HG03571 (cell line): ENCODE data around the gene TACR1.
"Not testable (repeated sequence)": the region's sequence is repeated elsewhere in the genome, so short reads cannot be mapped to it uniquely, and the experiment has no call there.

Experiments
- ATAC-seq: cut with Tn5 transposase; IDR thresholded peaks from one replicate; pipeline ENCODE4 v1.9.1; 2021; ENCODE audit not compliant: unreplicated experiment

TACR1 gene, protein sequence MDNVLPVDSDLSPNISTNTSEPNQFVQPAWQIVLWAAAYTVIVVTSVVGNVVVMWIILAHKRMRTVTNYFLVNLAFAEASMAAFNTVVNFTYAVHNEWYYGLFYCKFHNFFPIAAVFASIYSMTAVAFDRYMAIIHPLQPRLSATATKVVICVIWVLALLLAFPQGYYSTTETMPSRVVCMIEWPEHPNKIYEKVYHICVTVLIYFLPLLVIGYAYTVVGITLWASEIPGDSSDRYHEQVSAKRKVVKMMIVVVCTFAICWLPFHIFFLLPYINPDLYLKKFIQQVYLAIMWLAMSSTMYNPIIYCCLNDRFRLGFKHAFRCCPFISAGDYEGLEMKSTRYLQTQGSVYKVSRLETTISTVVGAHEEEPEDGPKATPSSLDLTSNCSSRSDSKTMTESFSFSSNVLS

DNA sequence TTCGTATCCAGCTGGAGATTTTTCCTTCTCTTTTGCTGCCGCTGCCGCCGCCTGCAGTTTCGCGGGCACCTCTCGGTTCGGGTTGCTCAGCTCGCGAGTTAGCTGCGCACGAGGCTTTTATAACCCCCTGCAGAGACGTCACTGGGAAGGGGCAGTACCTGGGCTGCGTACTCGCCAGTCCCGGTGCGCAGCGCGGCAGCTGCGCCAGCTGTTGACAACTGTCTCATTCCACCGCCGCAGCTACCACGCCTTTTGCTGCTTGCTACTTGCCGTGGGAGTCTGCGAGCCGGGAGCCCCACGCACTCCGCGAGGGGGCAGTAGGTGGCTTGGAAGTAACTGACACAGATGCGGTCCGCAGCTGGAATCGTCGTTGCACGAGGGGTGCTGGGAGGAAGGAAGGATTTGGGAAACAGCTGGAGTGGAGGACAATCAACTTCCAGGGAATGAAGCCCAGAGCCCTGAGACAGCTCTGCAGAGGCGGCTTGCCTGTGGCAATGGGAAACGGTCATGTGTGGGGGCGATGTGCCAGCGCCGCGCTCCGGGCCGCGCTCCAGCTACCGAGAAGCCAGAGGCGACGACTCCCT lies at the start of gene TACR1:
TACR1 (minus strand) TSS at position 93 of the 584 bp plus-strand sequence. CDS start 586 bp downstream, outside the sequence.
- no peak for ATAC-seq

DNA sequence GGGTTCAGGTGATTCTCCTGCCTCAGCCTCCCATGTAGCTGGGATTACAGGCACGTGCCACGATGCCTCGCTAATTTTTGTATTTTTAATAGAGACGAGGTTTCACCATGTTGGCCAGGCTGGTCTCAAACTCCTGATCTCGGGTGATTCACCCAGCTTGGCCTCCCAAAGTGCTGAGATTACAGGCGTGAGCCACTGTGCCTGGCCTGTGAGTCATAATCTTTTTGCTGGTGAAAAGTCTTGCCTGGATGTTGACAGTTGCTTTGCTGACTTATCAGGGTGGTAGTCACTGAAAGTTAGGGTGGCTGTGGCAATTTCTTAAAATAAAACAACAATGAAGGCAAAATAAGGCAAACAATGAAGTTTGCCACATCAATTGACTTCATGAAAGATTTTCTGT lies 49.3 kb upstream of the TACR1 start:
- ATAC-seq = not testable (repeated sequence)

DNA sequence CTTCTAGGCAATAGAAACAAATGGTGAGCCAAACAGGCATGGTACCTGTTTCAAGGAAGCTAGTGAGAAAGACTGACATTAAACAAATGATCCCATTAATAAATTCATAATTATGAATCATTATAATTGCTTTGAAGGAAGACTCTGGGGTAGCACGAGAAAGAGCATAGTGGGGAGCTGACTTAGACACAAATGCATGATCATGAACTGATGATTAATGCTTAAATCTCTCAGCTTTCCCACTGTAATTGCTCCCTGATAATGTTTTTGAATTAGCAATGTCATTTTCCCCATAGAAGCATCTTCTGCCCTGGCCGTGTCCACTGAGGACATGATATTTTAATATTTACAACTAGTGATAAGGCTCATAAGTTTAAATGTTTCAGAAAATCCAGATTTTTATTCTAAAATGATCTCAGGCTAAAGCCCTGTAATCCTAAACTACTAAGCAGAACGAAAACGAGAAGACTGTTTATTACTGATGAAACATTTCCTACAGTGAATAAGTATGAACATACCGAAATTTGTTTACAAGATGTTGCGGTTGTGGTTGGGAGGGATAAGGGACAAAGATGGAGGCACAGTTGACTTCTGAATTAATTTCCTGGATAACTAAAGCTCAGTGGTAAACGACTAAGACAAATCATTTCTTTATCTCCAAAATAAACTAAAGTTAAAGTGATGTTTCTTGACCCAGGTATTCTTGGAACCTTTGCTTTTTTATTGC lies 47.3 kb upstream of the TACR1 start:
- no peak for ATAC-seq

DNA sequence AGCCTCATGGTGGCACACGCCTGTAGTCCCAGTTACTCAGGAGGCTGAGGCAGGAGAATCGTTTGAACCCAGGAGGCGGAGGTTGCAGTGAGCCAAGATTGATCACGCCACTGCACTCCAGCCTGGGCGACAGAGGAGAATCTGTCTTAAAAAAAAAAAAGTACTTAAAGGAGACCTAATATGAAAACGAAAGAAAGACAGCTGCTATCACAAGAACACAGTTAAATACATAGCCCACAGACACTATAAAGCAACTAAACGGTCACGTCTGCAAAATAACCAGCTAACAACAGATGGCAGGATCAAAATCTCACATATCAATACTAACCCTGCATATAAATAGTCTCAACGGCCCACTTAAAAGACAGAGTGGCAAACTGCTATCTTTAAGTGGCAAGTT lies 43.9 kb upstream of the TACR1 start:
- no peak for ATAC-seq

DNA sequence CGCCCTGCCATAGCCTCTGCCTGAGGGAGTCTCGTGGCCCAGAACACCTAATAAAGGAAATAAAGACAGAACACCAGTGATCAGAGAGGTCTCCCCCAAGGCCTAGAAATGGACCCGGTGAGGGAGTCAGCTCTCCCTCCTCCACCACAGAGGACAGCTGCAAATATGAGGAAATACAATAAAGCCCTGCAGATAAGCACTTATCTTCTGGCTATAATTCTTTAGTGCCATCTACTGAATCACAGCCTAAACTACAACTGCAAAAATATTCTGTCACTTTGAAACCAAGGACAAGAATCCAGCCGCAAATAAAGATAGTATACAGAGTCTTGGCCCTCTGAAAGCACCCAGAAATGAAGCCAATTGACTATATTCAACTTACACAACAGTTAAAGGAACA lies 42.4 kb upstream of the TACR1 start:
- no peak for ATAC-seq

DNA sequence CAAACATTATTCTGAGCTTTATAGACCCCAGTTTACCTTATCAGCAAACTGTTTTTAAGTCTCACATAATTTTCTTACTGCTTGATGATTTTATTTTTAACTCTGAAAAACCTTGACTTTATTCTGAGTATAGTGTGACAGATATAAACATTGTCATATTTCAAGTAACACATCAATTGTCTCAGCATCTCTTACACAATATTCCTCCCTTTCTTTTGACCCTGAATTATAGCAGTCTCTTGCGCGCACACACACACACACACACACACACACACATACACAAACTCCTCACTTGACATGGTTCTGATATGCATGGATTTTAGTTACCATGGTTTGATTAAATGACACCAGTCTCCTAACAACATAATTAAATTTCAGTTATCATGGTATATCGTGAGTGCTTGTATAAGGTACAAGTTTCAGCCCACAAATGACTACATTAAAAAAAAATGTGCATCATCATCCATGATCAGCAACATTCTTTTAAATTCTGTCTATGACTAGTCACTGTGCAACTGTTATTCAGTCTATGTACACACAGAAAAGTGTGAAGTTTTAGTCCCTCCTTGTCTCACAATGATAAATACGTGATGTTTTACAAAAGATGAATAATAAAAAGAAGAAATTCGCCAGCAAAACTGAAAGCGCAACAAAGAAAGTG lies 39.5 kb upstream of the TACR1 start:
- ATAC-seq = no peak

DNA sequence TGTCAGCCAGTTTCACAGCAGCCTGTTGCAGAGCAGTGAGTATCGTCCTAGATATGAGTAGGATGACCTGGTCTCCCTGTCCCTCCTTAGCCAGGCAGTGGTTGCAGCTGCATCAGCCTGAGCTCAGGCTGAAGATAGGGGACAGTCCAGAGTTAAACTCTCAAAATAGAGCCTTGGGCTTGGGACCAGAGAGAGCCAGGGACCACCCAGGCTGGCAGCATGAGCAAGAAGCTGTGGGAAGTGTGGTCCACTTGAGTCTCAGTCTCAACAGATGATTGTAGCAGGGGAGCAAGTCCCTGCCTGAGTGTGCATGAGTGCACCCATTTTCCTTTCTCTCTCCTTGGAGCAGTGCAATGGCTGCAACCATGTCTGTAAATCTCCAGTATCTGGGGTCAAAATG lies 38.0 kb upstream of the TACR1 start:
- ATAC-seq = no peak

DNA sequence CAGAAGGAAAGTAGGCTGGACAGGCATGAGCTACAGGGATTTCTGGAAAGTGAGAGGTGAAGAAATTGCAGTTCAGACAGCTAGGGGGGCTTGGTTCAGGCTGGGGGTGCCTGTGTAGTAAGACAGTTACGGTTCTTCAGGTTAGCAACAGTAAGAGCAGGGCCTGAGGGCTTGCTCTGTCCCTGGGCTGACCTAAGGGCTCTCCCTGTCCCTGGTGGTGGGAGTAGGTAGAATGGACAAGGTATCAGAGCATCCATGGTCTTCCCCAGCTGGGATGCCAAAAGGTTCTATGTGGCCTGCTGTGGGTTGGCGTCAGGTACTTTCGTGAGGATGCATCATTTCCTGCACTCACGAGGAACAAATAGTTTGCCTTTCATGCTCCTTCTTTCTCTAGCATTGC lies 34.6 kb upstream of the TACR1 start:
- ATAC-seq = no peak

DNA sequence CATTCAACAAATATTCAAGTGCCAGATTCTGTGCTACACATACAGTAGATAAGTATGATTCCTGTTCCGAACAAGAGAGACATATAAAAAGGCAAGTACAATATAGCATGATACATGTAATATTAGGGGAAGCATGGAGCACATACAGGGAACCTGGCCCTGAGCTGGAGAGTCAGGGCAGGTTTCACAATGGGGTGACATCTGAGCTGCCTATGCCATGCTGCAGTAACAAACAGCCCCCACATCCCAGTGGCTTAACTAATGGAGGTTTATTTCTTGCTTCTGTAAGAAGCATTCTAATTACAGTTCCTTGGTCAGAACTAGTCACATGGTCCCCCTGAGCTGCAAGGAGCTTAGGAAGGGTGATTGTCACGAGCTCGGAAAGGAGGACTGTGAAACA lies 27.3 kb upstream of the TACR1 start:
- ATAC-seq = no peak

DNA sequence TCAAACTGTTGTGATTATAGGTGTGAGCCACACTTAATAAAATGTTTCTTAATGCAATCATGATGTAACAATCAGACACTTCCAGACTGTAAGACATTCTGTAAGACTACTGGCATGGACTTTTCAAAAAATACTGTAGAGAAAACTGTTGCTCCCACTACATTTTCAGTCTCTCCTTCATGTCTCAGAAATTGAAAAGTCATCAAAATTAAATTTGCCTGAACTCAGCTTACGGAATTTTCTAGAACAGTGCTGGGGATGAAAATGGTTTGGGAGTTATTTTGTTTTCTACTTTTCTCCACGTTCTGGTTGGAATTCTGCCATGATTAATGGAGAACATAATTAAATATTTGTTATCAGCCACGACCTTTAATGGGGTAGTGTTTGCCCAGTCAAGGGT lies 26.8 kb upstream of the TACR1 start:
- ATAC-seq = no peak

DNA sequence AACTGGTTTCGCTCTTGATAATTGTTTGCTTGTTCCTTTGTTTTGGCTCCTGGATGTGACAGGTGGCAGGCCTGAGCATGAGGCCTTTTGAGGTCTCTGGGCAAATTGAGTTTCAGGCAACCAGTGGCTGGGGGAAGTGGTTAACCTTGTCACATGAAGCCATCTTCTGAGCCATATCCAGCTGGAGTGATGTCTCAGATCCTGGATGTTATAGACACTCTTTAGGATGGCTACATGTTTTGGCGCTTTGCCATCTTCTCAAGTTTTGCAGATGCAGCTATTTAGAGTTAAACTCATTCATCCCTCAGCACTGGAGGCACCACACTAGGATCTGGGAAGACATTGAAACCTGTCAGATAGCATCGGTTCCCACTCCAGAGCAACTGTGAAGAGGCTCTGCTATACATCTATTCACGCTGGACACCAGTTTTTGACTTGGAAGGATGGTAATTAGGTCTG lies 25.3 kb upstream of the TACR1 start:
- no peak for ATAC-seq

DNA sequence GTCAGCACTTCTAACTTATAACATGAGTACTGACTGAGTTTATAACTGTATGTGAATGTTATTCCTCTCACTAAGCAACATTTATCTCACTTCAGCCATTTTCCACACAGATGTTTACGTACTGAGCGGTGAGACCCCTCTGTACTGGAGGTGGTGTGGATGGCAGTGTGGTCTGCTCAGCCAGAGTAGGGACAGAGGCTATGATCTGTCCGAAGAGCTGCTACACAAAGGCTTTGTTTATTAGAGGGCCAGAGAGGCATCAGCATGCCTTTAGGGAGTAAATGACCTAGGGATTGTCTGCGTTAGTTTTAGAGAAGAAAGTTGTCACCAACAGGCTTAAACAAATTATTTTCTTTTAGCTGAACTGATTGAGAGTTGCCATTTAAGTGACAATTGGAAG lies 23.2 kb upstream of the TACR1 start:
- no peak for ATAC-seq

DNA sequence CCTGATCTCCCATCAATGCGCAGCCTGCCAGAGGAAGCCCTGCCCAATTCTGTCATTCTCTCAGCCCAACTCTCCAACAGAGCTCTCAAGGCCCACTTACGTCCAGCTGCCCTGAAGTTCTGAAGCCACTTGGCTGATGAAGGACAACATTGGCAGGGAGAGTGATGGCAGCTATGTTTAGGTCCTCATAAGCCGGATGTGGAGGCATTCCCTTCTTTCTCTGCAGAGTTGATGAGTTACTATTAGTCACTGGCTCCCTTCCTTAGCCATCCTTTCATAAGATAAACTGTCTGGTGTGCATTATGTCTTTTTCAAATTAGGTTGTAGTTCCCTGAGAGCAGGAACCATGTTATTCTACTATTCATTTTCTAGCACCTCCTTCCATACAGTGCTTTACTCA lies 22.5 kb upstream of the TACR1 start:
- ATAC-seq = no peak

DNA sequence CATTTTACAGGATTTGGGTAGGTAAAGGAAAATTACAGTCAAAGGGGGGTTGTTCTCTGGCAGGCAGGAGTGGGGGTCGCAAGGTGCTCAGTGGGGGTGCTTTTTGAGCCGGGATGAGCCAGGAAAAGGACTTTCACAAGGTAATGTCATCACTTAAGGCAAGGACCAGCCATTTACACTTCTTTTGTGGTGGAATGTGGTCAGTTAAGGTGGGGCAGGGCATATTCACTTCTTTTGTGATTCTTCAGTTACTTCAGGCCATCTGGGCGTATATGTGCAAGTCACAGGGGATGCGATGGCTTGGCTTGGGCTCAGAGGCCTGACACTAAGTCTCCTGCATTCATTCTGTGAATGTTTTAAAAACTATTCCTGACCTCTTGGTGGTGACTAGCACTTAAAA lies 19.9 kb upstream of the TACR1 start:
- not testable (repeated sequence) for ATAC-seq

DNA sequence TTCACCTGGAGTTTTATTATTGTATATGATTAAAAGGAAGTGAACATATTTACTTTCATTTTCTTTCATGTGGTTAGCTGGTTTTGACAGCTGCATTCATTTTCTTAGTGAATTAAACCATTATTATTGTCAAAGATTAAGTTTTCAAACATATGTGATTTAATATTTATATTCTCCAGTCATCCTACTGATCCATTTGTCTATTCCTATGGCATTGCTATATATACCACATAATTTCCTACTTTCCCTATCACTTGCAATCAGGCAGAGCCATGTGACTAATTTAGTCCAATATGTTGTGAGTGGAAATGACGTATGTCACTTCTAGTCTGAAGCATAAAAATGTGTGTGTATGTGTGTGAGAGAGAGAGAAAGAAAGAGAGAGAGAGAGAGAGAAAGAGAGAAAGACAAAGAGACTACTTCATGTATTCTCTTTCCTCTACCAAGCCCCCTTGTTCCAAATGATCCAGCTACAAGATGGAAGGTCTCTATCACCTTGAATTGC lies 12.0 kb upstream of the TACR1 start:
- no peak for ATAC-seq

DNA sequence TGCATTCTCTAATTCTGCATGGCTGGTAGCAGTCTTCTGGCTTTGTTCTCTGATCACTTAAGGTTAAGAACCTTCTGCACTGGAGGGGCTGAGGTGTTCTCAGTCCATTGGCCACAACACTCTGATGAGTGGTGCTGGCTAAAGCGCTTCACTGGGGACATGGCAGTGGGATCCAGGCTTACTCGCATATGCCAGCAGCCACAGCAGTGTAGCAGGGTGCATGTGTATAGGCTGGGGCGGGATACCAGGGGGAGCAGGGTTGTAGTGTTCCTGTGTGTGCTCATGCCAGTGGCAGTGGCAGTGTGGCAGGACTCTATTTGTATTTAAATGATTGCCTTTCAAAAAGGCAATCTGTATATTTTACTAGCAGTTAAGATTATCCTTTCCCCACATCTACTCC lies 11.1 kb upstream of the TACR1 start:
- ATAC-seq = no peak

DNA sequence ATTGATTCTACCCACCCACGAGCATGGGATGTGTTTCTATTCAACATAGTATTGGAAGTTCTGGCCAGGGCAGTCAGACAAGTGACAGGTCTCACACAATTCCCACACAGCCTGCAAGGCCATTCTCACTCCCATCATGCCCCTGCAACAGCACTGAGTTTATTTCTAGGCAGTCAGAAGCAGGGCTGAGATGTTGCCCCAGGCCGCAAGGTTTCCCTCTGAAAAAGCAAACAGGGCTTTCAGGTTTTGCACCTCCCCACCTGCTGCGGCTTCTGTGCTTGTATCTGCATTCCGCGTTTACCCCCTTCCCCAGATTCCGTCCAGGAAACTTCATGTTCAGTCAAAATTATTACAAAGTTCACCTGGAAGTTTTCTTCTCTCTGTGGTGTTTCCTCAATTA lies 9.4 kb upstream of the TACR1 start:
- no peak for ATAC-seq

DNA sequence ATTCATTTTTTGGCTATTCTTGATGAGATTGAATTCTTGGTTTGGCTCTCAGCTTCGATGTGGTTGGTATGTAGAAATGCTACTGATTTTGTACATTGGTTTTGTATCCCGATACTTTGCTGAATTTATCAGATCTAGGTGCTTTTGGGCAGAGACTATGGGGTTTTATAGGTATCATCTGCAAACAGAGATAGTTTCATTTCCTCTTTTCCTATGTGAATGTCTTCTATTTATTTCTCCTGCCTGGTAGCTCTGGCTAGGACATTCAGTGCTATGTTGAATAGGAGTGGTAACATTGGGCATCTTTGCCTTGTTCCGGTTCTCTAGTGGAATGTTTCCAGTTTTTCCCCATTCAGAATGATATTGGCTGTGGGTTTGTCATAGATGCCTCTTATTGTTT lies 5.5 kb upstream of the TACR1 start:
- ATAC-seq = no peak

DNA sequence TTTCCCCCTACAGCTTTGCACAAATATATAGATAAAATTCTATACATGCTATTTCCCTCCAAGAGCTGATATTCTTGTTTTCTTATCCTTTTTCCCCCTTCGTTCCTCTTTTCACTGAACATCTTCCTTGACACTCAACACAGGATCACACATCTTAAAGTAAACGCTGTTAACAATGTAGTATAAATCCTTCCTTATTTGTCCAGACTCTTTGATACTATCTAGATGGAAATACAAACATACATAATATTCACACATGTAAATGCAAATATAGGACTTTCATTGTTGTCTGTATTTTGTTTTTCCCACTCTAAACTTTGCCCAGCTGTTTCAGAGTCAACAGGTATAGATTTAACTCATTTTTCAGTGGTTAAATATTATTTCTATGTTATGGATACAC lies 3.0 kb upstream of the TACR1 start:
- no peak for ATAC-seq

DNA sequence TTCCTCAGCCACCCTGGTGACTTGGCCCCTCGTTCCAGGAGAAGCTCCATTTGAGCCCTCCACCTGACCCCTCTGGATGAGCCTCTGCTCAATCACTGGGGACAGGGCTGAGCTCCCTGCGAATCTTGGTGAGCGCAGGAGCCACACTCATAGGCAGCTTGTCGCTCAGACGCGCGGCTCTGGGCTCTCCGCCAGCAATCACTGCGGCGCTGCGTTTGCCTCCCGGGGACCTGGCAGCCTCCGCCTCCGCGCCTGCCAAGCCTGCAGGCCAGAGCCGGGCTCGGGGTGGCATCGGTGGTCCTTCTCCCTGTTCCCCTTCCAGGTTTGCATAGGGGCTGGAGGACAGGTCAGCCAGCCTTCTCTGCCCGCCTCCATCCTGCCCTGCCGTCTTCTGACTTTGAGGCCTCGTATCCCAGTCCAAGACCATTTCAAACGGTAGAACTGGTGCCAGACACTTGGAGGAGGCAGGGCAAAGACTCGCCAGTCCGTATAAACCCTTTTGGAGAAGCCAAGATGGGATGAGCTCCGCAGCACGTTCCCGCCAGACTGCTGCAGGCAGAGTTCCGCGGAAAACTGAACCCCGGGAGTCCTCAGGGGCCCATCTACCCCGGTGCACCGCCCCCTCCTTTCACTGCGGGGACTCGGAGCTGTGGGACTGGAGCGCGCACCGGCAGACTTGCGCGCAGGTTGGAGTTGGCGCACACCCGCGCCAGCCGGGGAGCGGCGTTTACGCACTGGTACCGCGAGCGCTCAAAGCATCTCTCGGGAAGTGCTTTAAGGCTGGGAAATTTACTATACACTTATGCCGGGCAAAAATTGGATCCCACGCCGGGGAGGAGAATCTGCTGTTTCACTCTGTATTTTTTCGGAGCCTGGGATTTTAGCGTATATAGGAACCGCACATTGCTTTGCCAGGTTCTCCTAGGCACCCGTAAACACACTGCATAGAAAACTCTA lies 1.1 kb upstream of the TACR1 start:
- no peak for ATAC-seq
